AG08395 (cell line): ENCODE data around the gene PLCB3.

Experiments
- DNase-seq: peaks from one replicate; pipeline ENCODE4 v3.0.0; 2012; ENCODE audit warnings: mixed read lengths, low spot score

The PLCB3 gene

DNA sequence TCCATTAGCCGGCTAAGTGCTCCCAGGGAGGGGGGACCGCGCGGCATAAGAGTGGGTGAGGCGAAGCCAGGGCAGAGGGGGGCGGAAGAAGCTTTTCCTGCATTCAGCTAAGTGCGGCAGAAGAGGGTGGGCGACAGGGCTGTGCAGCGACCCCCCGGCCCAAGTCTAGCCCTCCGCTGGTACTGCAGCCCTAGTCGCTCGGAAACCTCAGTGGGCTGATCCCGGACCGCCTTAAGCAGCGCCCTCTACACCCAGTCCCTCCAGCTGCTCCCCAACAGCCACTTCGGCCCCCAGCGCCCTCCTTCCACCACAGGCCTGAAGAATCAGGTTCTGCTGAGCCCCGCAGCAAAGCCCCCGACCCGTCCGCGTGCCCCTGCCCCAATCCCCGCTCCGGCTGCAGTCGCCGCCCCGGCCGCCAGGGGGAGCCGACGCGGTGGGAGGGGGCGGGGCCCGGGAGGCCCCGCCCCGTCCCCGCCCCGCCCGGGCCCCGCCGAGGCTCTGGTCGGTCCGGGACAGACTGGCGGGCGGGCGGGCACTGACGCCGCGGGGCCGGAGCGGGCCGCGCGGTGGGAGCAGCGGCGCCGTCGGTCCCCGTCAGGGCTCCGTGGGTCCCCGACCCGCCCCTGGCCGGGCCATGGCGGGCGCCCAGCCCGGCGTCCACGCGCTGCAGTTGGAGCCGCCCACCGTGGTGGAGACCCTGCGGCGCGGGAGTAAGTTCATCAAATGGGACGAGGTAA lies at the start of gene PLCB3:
Gene PLCB3, plus strand, starts transcription at position 515 of the 737 bp plus-strand sequence. Its CDS starts 120 bp downstream, at position 635.
- DNase-seq: peak; percentile 86

- no peak for DNase-seq
These were observed 49.8 kb upstream of the PLCB3 start for GRCh38 chr11:64201543-64201942.

GRCh38 chr11:64202992-64203391 lies 48.3 kb upstream of the PLCB3 start:
- no peak for DNase-seq

DNA sequence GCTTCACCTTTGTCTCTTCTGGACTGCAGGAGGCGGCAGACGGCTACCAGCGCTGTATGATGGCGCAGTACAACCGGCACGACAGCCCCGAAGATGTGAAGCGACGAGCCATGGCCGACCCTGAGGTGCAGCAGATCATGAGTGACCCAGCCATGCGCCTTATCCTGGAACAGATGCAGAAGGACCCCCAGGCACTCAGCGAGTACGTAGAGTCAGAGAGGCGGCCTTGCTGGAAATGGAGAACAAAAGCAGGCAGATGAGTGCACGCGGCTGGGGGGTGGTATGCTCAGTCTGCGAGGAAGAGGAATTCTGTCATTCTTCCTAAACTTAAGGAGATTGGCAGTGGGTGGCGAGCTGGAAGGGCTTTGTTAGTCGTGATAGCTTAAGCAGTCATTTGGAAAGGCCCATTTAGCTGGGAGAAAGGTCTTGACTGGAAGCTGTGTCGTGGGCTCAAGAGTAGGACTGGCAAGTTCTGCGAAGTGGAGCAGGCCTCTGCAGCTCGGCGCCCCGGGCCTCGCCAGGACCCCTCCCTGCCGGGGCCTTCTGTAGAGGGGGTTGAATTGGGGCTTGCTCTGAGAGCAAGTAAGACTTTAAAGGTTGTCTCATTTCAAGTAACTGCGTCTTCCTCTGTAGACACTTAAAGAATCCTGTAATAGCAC lies 47.8 kb upstream of the PLCB3 start:
- DNase-seq: no peak

GRCh38 chr11:64204080-64204440 lies 47.3 kb upstream of the PLCB3 start:
- DNase-seq: no peak

- peak; percentile 96 for DNase-seq
These were observed 46.8 kb upstream of the PLCB3 start for GRCh38 chr11:64204464-64204989.

DNA sequence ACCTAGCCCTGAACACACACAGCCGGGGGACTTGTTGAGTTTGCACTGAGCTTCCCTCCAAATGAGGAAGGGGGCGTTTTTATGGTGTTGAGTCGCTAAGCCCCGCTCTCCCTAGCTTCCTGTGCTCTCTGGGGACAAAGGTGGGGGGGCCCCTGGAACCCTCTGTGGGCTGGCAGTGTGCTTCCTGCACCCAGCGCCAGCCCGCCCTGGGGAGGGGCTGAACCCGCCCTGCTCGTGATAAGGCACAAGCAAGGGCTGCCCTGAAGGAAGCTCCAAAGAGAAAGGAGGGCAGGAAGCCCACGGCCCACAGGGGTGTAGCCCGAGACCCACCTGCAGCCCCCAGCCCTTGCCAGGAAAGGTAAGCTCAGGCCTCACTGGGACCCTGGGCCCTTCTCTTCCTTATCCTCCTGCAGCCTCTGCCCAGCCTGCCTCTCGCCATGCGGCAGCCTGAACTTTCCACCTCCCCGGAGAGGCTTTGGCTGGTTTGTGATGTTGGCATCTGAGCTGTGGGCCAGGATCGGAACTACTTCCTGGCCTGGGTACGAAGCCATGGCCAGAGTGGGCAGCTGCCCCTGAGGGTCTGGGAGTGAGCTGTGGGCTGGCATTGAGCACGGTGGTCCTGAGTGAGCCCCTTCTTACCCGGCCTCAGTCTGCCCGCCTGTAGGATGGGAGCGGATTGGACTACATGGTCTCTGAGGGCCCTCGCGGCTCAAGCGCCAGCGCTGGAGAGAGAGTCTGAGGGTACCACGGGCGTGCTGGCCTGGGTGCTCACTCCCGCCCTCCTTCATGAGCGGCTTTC lies 44.7 kb upstream of the PLCB3 start, which contains the start of gene FERMT3:
Gene FERMT3, plus strand, starts transcription at position 265 of the 799 bp plus-strand sequence. CDS start 644 bp downstream, outside the sequence.
- DNase-seq: no peak

DNA sequence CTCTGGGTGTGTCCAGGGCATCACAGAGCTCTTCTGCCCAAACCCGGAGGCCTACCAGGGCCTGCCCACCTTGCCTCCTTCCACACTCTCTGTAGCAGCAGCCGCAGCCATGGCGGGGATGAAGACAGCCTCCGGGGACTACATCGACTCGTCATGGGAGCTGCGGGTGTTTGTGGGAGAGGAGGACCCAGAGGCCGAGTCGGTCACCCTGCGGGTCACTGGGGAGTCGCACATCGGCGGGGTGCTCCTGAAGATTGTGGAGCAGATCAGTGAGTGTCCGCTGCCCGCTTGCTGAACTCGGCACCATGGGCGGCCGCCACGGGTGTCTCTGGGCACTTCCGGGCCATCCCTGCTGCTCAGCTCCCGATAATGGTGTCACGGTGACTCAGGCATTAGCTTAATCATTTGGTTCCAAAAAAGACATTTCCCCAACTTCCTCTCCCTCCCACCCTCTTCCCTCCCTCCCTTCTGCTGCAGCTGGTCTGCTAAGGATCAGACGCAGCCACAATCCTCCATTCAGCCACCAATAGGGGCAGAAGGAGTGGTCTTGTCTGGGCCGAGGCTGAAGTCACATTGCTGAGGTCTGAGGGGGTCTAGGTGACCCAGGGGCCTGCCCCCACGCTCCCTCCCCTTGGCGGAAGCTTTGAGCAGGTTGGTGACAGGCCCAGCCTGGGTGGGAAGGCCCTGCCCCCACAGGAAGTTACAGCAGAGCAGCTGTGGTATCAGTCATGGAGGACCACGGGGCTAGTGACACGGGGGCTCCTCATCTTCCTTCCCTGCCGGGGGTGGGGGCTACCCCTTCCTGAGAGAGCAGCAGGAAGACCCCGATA lies 43.9 kb upstream of the PLCB3 start:
- peak; percentile 83 for DNase-seq

GRCh38 chr11:64208086-64208795 lies 43.1 kb upstream of the PLCB3 start:
- no peak for DNase-seq

DNA sequence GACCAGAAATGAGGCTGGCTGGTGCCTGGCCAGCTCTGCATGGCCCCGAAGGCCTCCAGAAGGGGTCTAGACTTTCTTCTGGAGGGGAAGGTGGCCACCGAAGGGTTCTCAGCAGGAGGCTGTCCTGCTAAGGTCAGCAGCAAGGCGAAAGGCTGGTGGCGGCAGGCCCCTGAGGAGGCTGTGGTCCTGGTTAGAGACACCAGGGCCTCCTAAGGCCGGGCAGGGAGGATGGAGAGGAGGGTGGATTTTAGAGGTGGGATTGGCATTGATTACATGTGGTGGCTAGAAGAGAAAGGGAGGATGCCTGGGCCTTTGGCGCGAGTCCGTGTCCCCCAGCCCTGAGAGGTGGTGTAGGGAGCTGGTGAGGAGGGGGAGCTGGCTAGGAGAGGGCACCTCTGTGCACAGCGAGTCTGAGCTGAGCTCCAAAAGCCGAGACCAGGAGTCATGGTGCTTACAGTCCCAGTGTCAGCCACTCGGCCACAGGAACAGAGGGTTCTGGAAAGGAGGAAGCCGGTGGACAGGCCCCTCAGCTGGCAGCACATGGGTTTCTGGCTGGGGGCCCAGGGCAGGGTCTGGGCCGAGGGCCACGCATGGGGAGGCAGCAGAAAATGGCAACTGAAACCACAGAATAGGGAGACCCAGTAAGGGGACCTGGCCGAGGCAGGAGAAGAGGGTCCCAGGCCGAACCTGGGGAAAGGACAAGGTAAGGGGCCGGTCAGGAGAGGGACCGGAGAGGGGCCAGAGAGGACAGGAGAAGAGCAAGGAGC lies 42.4 kb upstream of the PLCB3 start:
- no peak for DNase-seq

GRCh38 chr11:64209563-64209843 lies 41.8 kb upstream of the PLCB3 start:
- no peak for DNase-seq

DNA sequence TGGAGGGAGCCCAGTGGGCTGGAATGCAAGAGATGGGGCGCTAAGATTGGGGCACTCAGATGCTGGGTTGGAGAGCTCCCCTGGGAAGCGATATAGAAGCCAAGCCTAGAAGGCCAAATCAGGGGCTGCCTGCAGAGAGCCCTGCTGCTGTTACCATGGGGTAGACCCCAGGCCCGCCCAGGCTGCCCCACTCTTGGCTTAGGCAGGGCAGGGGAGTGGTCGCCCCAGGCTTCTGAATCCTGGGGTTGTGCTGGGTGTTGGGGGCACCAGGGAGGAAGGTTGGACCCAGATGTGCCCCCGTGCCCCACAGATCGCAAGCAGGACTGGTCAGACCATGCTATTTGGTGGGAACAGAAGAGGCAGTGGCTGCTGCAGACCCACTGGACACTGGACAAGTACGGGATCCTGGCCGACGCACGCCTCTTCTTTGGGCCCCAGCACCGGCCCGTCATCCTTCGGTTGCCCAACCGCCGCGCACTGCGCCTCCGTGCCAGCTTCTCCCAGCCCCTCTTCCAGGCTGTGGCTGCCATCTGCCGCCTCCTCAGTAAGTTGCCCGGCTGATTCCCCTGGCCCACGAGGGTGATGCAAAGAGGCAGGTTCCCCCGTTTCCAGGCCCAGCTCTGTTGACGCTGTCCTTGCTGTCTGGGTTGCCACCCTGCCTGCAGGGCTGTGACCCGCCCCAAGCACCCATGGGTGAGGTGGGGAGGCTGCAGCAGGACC lies 40.9 kb upstream of the PLCB3 start:
- DNase-seq: no peak

DNA sequence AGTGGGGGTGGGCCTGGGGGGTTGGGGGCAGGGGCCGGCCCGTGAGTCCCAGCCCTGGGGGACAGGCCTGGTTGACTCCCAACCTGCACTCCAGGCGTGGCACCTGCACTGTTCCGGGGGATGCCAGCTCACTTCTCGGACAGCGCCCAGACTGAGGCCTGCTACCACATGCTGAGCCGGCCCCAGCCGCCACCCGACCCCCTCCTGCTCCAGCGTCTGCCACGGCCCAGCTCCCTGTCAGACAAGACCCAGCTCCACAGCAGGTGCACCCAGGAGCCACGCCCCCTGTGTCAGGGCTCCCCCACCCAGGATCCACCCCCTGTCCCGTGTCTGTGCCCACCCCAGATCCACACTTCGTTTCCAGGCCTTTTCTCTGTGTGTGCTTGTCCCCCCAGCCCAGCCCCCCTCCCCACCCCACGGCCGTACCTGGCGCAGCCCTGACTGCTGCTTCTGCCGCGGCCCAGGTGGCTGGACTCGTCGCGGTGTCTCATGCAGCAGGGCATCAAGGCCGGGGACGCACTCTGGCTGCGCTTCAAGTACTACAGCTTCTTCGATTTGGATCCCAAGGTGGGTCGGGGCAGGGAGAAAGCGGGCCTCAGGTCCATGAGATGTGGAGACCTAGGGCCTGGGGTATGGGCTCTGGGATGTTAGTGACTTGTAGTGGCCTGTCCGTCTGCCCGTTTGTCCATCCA lies 40.0 kb upstream of the PLCB3 start:
- no peak for DNase-seq

GRCh38 chr11:64216879-64217278 lies 34.5 kb upstream of the PLCB3 start:
- no peak for DNase-seq

DNA sequence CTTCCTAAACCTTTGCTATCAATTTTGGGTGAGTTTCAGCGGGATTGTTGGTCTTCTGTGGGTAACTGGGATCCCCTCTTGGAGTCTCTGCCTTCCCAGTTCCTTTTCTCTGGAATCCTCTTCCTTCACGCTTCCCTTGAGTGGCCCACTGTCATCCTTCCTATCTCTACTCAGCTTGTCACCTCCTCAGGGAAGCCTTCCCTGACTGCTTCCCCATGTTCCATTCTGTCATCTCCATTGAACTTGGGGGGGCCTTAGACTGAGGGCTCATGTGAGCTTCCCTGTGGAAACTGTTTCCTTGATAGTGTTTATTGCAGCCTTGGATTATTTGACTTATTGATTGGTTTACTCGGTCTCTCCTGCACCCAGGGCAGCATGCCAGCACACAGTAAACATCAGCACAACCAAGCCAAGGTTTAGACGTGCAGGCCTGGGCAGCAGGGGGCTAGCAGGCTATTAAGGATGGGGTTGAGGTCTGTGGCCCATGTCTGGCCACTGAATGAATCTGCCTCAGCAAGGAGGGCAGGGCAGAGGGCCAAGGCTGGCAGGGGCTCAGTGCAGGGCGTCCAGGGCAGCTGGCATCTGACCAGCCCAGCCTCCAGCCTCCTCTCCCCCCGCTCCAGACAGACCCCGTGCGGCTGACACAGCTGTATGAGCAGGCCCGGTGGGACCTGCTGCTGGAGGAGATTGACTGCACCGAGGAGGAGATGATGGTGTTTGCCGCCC lies 32.5 kb upstream of the PLCB3 start:
- no peak for DNase-seq

DNA sequence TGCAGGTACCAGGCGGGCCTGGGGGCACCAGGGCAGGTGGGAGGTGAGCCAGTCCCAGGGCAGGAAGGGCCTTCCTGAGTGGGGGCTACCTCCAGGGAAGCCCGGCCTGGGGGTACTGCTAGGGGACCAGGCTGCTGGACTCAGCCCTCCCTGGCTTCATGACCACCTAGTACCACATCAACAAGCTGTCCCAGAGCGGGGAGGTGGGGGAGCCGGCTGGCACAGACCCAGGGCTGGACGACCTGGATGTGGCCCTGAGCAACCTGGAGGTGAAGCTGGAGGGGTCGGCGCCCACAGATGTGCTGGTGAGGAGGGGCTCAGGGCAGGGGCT lies 32.0 kb upstream of the PLCB3 start:
- no peak for DNase-seq

DNA sequence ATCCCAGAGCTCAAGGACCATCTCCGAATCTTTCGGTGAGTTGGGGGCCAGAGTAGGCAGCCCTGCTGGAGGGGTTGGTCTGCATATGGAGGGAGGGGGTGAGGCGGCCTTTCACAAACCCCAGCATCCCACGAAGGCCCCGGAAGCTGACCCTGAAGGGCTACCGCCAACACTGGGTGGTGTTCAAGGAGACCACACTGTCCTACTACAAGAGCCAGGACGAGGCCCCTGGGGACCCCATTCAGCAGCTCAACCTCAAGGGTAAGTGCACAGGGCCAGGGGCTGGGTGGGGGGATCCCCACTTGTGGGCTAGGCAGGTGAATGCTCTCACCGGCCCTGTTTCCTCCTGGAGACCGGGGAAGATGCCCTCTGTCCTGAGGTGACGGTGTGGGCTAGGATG lies 31.6 kb upstream of the PLCB3 start:
- DNase-seq: no peak

DNA sequence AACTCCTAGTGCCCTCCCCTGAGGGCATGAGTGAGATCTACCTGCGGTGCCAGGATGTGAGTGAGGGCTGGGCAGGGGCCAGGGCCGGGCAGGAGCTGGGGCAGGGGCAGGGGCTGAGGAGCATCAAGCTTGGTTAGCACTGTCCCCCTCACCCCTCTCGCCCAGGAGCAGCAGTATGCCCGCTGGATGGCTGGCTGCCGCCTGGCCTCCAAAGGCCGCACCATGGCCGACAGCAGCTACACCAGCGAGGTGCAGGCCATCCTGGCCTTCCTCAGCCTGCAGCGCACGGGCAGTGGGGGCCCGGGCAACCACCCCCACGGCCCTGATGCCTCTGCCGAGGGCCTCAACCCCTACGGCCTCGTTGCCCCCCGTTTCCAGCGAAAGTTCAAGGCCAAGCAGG lies 31.1 kb upstream of the PLCB3 start:
- no peak for DNase-seq

DNA sequence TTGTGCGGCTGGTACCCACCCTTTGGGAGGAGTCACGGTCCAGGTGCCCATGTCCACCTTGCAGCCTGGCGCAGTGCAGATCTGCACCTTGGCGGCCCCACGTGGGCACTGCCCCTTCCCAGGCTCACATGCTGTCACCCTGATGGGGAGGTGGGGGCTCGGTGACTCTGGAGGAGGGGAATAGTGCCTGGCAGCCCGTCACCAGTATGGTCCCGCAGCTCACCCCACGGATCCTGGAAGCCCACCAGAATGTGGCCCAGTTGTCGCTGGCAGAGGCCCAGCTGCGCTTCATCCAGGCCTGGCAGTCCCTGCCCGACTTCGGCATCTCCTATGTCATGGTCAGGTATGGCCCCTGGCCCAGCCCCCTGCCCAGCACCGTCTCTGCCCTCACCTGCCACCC lies 30.5 kb upstream of the PLCB3 start:
- DNase-seq: no peak
